Uterus (tissue), 4 donors: Measurements from ENCODE around the gene VAV1. TPM values are rescaled to one million over a fixed set of nuclear protein-coding genes. Genes with fewer than 3 reads are reported as not detected.

Experiments
- DNase-seq, 2 donors: peaks; one replicate each; pipeline ENCODE4 v3.0.0-alpha.2; 2019 to 2020
- H3K27ac ChIP-seq, 2 donors: fragments of 200-600 bp; sonication (generic); 1 replicate in 1 of 2; 2 replicates in 1 of 2; pipeline ENCODE4 v1.5.1; 2016 to 2018
- H3K27me3 ChIP-seq, 2 donors: fragments of 200-600 bp; sonication (generic); one replicate each; pipeline ENCODE4 v1.5.1; 2018 to 2019; ENCODE audit warnings: control low read depth in 1 of 2
- H3K36me3 ChIP-seq, 2 donors: fragments of 200-600 bp; sonication (generic); one replicate each; pipeline ENCODE4 v1.5.1; 2019; ENCODE audit warnings: control low read depth in 1 of 2
- H3K4me1 ChIP-seq, 2 donors: fragments of 200-600 bp; sonication (generic); one replicate each; pipeline ENCODE4 v1.5.1; 2018 to 2019; ENCODE audit warnings: control low read depth in 1 of 2
- H3K4me3 ChIP-seq, 2 donors: fragments of 200-600 bp; sonication (generic); 1 replicate in 1 of 2; 2 replicates in 1 of 2; pipeline ENCODE4 v1.5.1; 2018 to 2019; ENCODE audit warnings: mild to moderate bottlenecking in 1 of 2
- H3K9me3 ChIP-seq, 2 donors: fragments of 200-600 bp; sonication (generic); one replicate each; pipeline ENCODE4 v1.5.1; 2019; ENCODE audit warnings: control low read depth in 1 of 2
- CTCF ChIP-seq, 4 experiments: fragments of 200-600 bp in 2 of 4; fragments of 450-650 bp in 2 of 4; sonication (generic) in 2 of 4; IDR thresholded peaks; one replicate each; pipeline ENCODE4 v1.5.1; 2016 to 2019; ENCODE audit warnings: antibody characterized with exemption in 4 of 4, mild to moderate bottlenecking in 2 of 4, moderate library complexity in 1 of 4
- POLR2A ChIP-seq, 2 donors: fragments of 450-650 bp; IDR thresholded peaks; one replicate each; pipeline ENCODE4 v1.6.1; 2016; ENCODE audit warnings: antibody characterized with exemption in 2 of 2, mild to moderate bottlenecking in 1 of 2, moderate library complexity in 1 of 2
- intact Hi-C: fragments of 100-400 bp; cut with DNase I; formaldehyde crosslinking; loops from one replicate; pipeline ENCODE4 v1.15.1; 2023; ENCODE audit warnings: low total_unique reads
- total RNA-seq, 4 donors: library from RNA; depleted of rRNA in 3 of 4; stranded (reverse); fragments of >200 nt in 3 of 4; gene quantifications; one replicate each; pipeline versions ENCODE4 v1.1.0 to v1.2.4, GENCODE V29; 2014 to 2023
- donor health status: DM: yes; HTN: yes; CAD: no.

The VAV1 gene
- total RNA-seq, 4 donors from 2014 or later: 0.29 to 7.9 (median 4.6) TPM

- H3K27ac ChIP-seq: no peak overlapping the region
- H3K9me3 ChIP-seq: no peaks in the 10 kb centered on the region
- no peak overlapping the region for H3K4me3 ChIP-seq
- TF ChIP-seq POLR2A (IDR thresholded peaks at IDR 0.05) (no peak), CTCF (IDR thresholded peaks at IDR 0.05) (no peak)
- DNase-seq: no peak
- H3K27me3 ChIP-seq: no peaks in the 10 kb centered on the region
- no peaks in the 10 kb centered on the region for H3K36me3 ChIP-seq
- intact Hi-C loops: no loop called here
- H3K4me1 ChIP-seq: no peaks in the 10 kb centered on the region
Measured at GRCh38 chr19:6861683-6862286, 89.3 kb downstream of the VAV1 start.

GRCh38 chr19:6862673-6863078 is 90.2 kb downstream of the VAV1 start:
- Histone ChIP-seq H3K4me1 (no peaks in the 10 kb centered on the region), H3K9me3 (no peaks in the 10 kb centered on the region), H3K4me3 (no peak overlapping the region), H3K36me3 (no peaks in the 10 kb centered on the region), H3K27me3 (no peaks in the 10 kb centered on the region), H3K27ac (no peak overlapping the region)
- TF ChIP-seq CTCF (IDR thresholded peaks at IDR 0.05): peak; percentile 52 to 77 (median 66)
- no peak for TF ChIP-seq POLR2A (IDR thresholded peaks at IDR 0.05)
- intact Hi-C loops: no loop called here
- DNase-seq: peak; percentile 46 to 59

GRCh38 chr19:6864325-6864940 is 91.9 kb downstream of the VAV1 start:
- TF ChIP-seq POLR2A (IDR thresholded peaks at IDR 0.05) (no peak), CTCF (IDR thresholded peaks at IDR 0.05) (no peak)
- intact Hi-C loops: no loop called here
- Histone ChIP-seq H3K36me3 (no peaks in the 10 kb centered on the region), H3K27me3 (no peaks in the 10 kb centered on the region), H3K4me3 (no peak overlapping the region), H3K4me1 (no peaks in the 10 kb centered on the region), H3K9me3 (no peaks in the 10 kb centered on the region), H3K27ac (no peak overlapping the region)
- DNase-seq: no peak

DNA sequence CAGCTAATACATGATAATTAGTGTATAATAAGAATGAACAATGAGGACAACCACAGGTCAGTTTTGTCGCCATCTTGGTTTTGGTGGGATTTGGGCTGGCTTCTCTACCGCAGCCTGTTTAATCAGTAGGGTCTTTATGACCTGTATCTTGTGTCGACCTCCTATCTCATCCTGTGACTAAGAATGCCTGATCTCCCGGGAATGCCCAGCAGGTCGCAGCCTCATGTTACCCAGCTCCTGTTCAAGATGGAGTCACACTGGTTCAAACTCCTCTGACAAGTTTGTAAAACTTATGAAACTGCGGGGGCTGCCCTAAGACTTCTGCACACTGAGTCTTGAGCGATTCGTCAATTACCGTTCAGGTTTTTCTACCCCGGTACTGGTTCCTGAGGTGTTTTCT is 93.3 kb downstream of the VAV1 start:
- intact Hi-C loops: no loop called here
- Histone ChIP-seq H3K27me3 (no peaks in the 10 kb centered on the region), H3K36me3 (no peaks in the 10 kb centered on the region), H3K4me3 (no peak overlapping the region), H3K9me3 (no peaks in the 10 kb centered on the region), H3K27ac (no peak overlapping the region), H3K4me1 (no peaks in the 10 kb centered on the region)
- TF ChIP-seq CTCF (IDR thresholded peaks at IDR 0.05): no peak
- TF ChIP-seq POLR2A (IDR thresholded peaks at IDR 0.05): no peak
- no peak for DNase-seq

DNA sequence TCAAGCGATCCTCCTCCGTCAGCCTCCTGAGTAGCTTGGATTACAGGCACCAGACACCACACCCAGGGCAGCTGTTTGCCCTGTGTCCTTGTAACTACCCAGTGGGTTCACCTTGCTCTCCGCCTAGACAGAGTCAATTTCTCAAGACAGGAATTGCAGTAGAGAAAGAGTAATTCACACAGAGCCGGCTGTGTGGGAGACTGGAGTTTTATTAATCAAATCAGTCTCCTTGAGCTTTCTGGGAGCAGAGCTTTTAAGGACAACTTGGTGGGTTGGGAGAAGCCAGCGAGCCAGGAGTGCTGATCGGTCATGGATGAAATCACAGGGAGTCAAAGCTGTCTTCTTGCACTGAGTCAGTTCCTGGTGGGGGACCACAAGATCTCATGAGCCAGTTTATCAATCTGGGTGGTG is 94.2 kb downstream of the VAV1 start:
- no peaks in the 10 kb centered on the region for H3K9me3 ChIP-seq
- H3K4me3 ChIP-seq: no peak overlapping the region
- DNase-seq: no peak
- TF ChIP-seq CTCF (IDR thresholded peaks at IDR 0.05): no peak
- no peak for TF ChIP-seq POLR2A (IDR thresholded peaks at IDR 0.05)
- no peaks in the 10 kb centered on the region for H3K4me1 ChIP-seq
- no peaks in the 10 kb centered on the region for H3K27me3 ChIP-seq
- intact Hi-C loops: no loop called here
- H3K36me3 ChIP-seq: no peaks in the 10 kb centered on the region
- H3K27ac ChIP-seq: no peak overlapping the region
